Activated T-helper 2 cell treated with anti-CD3 and anti-CD28 coated beads, Interferon-gamma antibody, Interleukin-2, Interleukin-4, amounts not matched to agents 10 μg/mL and 5 μg/mL and 100 μg/mL, durations not matched to agents 14 hours and 24 hours and 36 hours (primary cell): Measurements from ENCODE around the gene SESTD1. TPM values are rescaled to one million over a fixed set of nuclear protein-coding genes. Genes with fewer than 3 reads are reported as not detected.
"Not testable (repeated sequence)": the region's sequence is repeated elsewhere in the genome, so short reads cannot be mapped to it uniquely, and the experiment has no call there.

Experiments
- DNase-seq: peaks from one replicate; pipeline ENCODE4 v3.0.0; 2021; ENCODE audit warnings: low spot score
- H3K27ac Mint-ChIP-seq: one replicate; pipeline ENCODE4 v1.8.0; 2021; ENCODE audit warnings: mixed read lengths
- H3K27me3 Mint-ChIP-seq: one replicate; pipeline ENCODE4 v1.8.0; 2021; ENCODE audit warnings: low read depth, mixed read lengths
- H3K36me3 Mint-ChIP-seq: one replicate; pipeline ENCODE4 v1.8.0; 2021; ENCODE audit warnings: low read depth, mixed read lengths
- H3K4me1 Mint-ChIP-seq: one replicate; pipeline ENCODE4 v1.8.0; 2021; ENCODE audit warnings: low read depth, mixed read lengths
- H3K4me3 Mint-ChIP-seq: one replicate; pipeline ENCODE4 v1.8.0; 2021; ENCODE audit warnings: low read depth, mild to moderate bottlenecking, moderate library complexity, mixed read lengths
- H3K9me3 Mint-ChIP-seq: one replicate; pipeline ENCODE4 v1.8.0; 2021; ENCODE audit warnings: mixed read lengths
- intact Hi-C: fragments of 100-400 bp; cut with micrococcal nuclease; formaldehyde crosslinking; loops from one replicate; pipeline ENCODE4 v1.15.1; 2023
- total RNA-seq: library from RNA; stranded (reverse); gene quantifications from 2 replicates; pipeline ENCODE4 v1.2.3, GENCODE V29; 2022

SESTD1 gene
- total RNA-seq, 1 donor from 2014 or later = 9.8 TPM

- intact Hi-C loops, H3K36me3 Mint-ChIP-seq, DNase-seq, H3K9me3 Mint-ChIP-seq, H3K27ac Mint-ChIP-seq, H3K4me3 Mint-ChIP-seq, H3K27me3 Mint-ChIP-seq: not testable (repeated sequence)
- peaks cover 25% of the 10 kb centered on the region for H3K4me1 Mint-ChIP-seq
Observed at GRCh38 chr2:179053568-179053967, 211.1 kb downstream of the SESTD1 start.

Other genes starting within 250 kb of the SESTD1 start
- 3.6 and 4.2 TPM in 2 replicates for gene CCDC141, start 214.7 kb downstream of the SESTD1 start, total RNA-seq